Stimulated activated CD8-positive, alpha-beta memory T cell treated with anti-CD3 and anti-CD28 coated beads, Interleukin-7, amount 100 ng/mL, for 4 hours (primary cell): ENCODE measurements around the gene PABPC1L.

Experiments used
- DNase-seq, 2 donors: peaks; one replicate each; pipeline ENCODE4 v3.0.0-alpha.2; 2020; ENCODE audit warnings: low read depth in 2 of 2

Gene PABPC1L

DNA sequence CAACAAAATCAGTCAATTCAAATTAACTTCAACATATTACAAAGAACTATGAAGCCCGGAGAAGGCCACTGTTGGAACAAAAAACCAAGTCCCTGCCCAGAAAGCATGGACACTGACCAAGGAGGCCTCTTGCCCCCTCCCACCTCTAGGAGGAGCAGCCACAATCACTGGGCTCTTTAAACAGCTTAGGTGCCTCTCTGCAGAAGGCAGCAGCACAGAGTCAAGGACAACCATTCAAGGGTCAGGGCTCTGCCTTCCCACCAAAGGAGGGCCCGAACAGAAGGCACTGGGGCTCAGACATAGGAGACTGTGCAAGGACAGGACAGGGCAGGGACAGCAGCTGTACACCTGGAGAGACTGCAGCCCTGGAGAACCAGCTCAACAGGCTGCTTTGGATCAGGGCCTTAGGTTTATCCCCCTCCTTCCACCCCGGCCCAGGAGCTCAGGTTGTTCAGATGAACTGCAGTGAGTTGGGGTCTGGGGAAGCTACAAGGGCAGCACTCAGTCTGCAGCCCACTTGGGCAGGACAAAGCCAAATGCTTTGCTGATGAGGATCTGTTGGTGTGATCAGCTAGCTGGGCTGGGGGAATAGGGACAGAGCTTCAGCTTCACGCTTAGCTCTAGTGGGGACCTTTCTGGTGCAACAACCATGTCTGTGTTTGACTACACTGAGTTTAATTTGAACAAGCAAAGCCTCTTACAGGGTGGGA, 32.6 kb downstream of the PABPC1L start:
- no peak for DNase-seq

DNA sequence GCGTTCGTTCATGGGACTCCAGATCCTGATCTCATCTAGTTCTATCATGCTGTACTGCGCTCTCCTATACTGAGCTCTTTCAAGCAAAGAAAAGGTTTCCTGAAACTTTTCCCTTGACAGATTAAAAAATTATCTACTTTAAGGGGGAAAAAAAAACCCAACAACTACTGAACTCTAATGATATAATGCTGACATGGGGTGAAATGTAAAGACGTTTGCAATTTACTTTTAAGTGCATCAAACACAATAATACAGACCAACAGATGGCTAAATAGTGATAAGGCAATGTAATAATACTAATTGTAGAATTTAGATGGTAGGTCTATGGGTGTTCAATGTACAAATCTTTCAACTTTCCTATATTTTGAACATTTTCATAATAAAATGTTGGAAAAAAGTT, 34.0 kb downstream of the PABPC1L start:
- no peak for DNase-seq

DNA sequence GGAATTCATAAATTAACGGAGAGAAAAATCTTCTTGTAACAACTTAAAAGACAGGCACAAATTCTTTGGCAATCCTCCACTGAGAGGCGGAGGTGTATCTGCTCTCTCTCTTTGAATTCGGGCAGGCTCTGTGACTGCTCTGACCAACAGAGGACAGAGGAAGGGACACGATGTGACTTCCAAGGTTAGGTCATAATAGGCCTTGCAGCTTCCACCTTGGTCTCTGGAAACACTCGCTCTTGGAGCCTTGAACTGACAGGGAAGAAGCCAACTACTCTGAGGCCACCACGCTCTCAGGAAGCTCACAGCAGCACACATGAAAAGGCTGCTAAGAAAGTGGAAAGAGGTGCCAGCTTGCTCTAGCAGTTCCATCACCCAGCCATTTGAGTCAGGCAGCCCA, 35.4 kb downstream of the PABPC1L start:
- no peak for DNase-seq

DNA sequence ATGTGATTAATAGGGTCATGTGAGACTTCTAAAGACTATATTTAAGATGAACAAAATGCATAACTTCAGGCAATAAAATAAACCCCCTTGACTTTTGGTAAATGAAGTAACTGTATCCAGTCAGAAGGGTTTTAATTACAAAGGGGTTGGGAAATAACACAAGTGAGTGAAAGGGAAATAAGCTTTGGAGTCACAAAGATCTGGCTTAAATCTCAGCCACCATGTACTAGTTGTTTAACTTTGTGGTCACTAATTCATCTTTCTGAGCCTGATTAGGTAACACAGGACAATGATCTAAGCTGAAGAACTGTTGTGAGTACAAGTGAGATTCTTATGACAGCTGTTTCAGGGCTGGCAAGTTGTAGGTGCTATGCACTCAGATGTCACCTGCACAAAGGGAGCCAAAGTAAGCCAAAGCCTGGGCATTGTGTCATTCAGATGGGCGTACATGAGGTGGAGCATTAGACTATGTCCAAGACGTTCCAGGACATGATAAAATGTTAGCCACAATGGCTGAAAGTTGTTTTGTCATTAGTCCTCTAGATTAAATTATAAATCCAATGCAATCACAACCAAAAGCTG, 36.5 kb downstream of the PABPC1L start:
- DNase-seq, result no peak

DNA sequence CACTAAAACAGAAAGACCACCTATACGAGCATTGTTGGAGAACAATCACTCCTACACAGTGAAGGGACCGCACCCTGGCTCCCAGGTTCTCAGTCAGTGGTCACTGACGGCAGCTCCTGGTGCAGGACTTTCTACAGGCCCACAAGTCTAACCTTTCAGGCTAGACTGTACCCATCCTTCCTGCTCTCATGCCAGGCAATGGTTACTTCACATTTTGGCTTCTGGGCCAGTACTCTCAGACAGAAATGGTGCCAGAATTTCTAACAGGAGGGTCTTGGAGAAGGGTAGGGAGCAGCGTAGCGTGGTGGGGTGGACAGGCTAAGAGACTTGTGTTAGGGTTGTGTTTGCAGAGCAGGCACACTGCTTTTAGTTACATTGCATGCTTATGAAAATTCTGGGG, 38.2 kb downstream of the PABPC1L start:
- no peak for DNase-seq

DNA sequence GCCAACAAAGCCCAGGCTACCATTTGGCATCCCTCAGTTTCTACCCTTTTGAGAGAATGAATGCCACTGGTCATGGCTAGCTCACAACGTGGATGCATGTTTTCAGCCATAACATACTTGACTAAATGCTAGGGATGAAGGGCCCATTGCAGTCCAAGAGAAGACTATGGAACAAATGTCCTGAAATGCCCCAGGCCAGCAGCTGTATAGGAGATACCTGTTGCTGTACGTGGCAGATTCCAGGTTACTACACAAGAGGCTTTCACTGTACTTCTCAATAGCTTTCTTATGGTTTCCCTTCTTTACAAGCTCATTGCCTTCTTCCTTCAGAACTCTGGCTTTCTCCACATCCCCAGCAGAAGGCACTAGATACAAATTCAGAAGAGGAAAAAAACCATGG, 38.7 kb downstream of the PABPC1L start:
- no peak for DNase-seq

DNA sequence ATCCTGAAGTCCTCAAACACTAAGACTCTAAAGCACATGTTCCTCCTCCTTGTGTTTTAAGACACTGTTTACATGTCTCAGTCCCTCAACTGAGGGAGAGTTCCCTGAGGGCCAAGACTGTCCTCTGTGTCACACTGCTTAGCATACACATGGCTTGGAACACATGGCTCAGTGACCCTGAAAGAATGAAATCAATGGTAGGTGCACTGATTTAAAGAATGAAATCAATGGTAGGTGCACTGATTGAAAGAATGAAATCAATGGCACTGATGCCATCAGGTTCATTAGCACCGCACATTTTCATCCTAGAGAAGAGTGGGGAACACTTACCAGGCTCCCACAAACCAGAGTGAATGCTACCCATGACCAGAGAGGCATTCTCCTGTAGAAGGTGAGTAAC, 40.5 kb downstream of the PABPC1L start:
- DNase-seq, result no peak

DNA sequence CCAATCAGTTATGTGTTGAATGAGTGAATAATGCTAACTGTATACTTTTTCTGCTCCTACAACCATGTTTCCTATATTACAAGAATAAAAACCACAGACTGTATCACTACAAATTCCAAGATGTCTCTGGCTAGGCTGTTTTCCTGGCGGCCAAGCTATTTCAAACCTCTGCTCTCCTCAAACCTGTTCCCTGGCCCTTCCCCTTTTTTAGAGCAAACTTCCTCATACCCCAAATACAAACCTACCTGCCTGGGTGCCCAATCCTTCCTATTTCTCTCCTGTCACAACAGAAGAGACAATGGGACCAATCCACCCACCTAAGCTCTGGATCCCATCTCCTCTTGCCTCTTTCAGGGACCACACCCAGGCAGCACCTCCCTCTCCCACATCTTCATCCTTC, 42.9 kb downstream of the PABPC1L start:
- DNase-seq, result no peak

DNA sequence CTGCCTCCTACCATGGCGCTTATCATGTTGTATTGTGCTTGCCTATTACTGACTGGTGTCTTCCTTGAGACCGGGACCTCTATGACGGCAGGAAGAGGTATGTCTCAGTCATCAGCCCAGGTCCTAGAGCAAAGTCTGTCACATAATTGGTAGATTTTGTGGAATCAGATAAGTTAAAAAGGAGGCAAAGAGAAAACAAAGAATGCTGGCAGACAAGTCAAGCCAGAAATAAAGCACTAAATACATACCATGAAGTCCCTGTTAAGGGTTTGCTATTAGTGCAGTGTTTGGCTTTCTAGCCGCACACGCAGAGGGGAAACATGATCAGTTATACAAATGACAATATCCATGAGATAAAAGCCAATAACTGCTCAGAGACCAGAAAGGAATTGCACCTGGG, 44.4 kb downstream of the PABPC1L start:
- DNase-seq, result no peak

DNA sequence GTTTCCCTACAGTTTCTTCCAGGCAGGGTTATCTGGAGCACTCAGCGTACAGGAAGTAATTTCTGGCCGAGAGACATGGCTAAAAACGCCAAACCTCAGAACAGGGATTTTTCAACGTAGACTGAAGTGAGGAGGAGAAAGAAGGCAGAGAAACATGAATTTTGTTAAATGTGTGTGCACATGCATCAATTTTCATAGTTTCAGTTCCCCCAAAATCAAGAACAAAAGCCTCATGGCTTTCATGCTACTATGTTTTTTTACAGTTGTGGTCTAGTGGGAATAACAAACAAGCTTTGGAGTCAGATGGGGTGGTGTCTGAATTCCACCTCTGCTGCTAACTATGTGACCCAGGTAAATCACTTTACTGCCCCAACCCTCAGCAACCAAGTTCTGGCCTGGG, 45.4 kb downstream of the PABPC1L start:
- DNase-seq, result no peak

DNA sequence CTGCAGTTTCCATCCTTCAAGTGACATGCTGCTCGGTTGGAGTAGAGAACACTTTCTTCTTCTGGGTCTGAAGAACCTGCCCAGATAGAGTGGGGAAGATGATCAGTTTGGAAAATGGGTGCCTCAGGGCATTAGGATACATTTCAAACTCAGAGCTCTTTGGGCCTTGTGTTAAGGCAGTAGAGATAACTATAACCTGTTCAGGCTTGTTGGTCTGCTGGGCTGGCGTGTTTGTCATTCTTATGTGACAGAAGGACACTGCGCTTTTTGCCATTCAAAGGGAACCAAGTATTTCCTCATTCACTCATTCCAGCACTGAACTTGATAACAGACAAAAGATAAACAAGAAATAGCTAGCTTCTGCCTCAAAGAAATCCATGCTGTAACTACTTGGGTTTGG, 46.5 kb downstream of the PABPC1L start:
- DNase-seq, result no peak

DNA sequence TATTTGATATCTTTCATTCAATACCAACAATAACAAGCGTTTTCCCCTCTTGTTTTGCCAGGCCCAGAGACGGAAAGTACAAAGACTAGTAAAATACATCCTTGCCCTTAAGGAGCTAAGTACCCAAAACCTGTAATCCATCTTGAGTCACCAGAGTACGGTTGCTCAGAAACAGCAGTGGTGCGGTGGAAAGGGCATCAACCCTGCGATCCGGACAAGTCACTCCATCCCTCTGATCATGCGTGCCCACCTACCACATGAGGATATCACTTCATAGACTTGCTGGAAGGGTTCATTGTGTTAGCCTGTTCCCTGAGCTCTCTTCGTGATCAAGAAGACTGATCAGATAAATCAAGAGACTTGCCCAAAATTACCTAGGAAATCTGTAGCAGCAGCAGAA, 48.4 kb downstream of the PABPC1L start:
- no peak for DNase-seq

DNA sequence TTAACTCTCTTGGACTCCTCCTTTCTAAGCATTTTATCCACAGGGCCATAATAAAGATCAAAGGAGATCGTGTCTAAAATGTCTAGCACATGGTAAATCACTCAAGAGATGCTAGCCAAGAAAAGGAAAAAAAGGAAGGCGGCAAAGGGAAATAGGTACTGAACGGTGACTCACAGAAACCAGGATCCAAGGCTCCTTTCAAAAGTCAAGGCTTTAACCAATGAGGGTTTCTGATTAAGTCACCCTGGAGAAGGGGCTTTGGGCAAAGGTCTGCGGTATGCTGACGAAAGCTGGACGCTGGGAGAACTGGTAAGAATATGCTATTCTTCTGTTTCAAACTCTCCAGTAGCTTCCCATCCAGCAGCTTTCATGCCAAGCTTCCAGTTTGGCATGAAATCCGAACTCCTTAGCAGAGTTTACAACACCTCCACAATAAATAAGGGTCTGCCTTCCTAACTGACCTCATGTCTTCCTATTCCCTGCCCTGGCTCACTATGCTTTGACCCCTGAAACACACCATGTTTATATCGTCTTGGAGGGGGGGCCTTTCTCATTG, 49.3 kb downstream of the PABPC1L start:
- DNase-seq, result no peak

DNA sequence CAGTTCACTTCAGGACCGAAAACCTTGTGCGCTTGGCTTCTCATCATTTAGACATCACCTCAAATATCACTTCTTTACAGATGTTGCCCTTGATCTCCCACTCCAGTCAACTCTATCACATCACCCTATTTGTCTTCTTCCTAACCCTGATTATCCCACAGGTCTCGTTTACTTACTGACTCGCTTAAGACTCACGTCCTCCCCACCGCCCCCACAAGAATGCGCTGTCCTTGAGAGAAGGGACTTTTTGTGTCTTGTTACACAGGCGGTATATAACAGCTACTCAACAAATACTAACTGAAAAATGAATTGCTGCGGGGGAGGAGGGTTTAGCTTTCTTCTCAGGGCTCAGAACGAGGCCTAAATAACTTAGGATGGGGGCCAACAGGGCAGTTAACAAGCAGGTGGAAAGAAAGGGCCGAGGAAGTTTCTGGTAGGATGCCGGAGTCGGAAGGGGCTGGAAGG, 49.8 kb downstream of the PABPC1L start:
- peak; percentile 71 to 79 for DNase-seq

DNA sequence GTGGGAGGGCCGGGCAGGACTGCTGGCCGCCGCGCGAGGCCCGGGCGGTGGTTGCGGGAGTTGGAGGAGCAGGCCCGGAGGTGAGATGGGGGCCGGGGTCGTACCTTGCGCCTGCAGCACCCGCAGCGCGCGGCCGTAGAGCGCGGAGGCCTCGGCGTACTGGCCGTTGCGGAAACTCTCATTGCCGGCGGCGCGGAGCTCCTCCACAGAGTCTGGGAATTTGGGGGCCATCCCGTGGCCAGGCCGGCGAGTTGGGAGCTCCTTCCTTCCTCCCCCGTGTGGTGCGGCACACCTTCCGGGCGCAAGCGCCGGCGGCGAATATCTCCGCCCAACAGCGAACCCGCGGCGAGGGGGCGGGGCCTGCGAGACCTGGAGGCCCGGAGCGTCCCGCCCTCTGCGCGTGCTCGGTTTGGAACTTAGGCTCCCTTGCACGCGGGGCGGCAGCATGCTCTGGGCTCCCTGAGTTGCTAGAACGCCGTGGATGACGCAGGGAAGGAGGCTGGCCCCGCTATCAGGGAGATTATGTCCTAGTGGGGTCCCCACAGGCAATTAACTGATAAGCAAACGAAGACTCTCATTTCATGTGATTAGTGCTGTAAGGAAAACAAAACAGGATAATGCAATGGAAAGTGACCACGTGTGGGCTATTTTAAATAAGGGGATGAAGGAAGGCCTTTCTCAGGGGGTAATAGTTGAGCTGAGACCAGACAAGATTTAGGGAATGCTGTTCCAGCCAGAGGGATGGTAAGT, 50.4 kb downstream of the PABPC1L start, which contains the start of gene TOMM34:
TSS of gene TOMM34 (minus strand) at position 295 of the 750 bp plus-strand sequence. CDS start at position 231, 64 bp downstream.
- DNase-seq, result peak; percentile 88 to 96

DNA sequence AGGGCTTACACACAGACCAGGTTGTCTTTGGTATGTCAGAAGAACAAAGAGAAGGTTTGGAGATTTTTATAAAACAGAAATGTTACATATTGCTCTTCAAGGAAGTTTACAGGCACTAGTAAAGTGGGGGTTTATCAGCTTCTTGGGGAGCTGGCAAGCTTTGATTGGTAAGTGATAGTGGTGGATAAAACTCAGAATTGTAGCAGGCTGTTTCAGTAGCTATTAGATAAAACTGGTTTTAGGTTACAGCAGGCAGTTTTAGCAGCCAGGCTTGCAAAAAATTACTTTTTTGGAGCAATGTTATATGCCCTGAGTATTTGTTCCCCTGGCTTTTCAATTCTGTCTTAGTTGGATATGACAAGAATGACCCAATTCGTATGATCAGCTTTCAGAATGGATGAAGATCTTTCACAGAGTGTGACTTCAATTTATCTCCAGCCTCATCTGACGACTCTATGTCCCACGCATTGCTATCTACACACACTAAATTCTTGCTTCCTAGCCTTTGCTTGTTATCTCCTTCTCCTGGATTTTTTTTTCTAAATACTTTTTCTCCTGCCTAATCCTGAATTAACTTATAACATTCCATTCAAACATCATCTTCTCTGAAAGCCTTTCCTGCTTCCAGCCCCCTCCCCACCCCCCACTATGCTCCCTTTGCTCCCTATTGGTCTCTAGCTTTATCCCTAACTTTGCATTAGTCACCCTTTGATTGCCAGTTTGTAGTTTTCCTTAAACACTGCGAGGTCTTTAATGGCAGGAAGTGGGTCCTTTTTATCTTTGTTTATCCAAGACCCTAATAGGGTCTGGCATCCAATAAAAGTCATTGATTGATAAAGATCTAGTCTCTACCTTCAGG, 51.4 kb downstream of the PABPC1L start:
- DNase-seq, result no peak

DNA sequence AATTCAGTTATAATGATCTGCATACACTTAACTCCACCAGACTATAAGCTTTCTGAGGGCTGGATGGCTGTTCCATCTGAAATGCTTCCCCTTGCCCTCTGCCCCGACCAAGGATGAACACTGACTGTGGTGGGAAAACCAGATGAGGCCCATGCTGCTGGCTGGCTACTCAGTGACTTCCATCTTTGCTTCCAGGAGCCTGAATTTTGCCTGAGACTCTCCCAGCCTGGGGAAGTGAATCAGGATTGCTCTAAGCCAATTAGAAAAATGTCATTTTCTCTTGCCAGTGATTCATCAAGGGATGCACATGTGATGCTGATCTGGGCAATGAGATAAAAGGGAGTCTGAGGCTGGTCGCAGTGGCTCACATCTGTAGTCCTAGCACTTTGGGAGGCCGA, 52.0 kb downstream of the PABPC1L start:
- no peak for DNase-seq

DNA sequence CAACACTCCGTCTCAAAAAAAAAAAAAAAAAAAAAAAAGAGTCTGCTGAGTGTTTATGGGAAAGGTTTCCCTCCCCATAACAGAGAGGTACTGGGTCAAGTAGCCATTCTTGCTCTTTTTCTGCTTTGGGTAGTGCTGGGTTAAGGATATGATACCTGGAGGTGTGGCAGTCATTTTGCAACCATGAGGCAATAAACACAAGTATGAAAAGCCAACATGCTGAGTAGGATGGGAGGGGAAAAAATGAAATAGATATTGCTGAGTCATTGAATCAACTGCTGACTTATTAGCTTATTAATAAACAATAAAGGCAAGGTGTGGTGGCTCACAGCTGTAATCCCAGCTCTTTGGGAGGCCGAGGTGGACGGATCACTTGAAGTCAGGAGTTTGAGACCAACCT, 52.6 kb downstream of the PABPC1L start:
- DNase-seq, result no peak

DNA sequence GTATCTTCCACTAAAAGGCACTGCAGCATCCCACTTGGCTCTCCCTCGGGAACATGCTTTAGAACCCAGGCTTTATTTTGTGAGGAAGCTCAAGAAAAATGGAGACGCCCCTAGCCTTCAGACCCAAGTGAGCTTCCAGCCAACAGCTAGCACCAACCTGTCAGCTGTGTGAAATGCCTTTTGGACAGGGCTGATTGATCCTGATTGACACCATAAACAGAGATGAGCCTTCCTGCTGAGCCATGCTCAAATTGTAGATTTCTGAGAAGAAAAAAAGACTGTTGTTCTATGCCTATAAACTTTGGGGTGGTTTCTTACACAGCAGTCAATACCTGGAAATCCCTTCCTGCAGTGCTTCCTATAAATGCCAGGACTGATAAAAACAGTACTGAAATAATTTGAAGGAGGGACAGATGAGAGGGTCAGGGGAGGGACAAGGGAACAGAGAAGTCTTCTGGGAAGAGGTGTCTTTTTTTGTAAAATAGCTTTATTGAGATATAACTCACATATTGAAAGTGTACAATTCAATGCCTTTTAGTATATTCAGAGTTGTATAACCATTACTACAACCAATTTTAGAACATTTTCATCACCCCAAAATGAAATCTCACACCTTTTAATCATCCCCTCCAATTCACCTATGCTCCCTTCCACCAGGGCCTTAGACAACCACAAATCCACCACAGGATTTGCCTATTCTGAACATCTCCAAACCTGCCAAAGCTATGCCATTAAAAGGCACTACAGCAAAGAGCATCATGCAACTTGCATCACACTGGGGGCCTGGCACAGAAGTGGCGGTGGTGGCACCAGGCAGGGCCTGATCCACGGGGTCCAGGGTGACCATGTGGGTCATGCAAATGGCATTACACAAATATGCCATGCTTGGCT, 53.7 kb downstream of the PABPC1L start:
- no peak for DNase-seq

DNA sequence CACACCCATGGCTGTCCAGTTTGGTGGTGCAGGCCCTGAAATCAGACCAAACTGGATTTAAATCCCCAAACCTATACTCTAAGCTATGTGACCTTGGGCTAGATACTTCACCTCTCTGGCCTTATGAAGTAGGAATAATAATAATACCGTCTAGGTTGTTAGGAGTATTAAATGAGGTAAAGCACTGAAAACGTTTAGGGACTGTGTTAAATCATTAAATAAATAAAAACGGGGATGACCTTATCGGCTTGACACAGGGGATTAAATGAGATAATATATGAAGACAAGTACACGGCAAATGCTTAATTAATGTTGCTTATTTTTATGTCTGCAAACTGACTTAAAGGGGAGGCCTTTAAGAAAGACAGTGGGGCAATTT, 55.8 kb downstream of the PABPC1L start:
- DNase-seq, result no peak
